NCI-H2107 treated with DMSO at 0.1 percent for 48 hours (cell line): ENCODE data around the gene XRRA1.
A peak's percentile ranks its signal among the peaks of the same experiment; 100 is the strongest.

Source experiments
- DNase-seq: peaks from one replicate; lab custom pipeline; 2025; ENCODE audit not compliant: unreplicated experiment; lab: John Stamatoyannopoulos, UW

Gene XRRA1

DNA sequence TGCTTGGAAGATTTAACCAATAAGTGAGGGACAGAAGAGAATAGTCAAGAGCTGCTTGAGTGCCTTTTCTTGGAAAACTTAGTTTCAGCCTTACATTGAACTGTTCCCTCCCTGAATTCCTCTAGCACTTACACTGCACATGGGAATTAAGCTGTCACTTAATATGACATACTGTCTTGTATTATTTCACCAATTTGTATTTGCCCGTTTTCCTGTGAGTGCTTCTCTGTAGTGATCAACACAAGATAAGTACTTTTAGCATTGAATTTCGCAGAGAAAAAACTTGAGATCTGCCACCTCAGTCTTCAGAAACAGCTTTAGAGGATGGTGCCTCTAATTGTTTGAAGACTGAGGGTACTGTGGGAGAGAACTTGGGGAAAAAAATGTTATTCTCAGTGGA lies 3.9 kb upstream of the XRRA1 start:
- DNase-seq, result no peak

DNA sequence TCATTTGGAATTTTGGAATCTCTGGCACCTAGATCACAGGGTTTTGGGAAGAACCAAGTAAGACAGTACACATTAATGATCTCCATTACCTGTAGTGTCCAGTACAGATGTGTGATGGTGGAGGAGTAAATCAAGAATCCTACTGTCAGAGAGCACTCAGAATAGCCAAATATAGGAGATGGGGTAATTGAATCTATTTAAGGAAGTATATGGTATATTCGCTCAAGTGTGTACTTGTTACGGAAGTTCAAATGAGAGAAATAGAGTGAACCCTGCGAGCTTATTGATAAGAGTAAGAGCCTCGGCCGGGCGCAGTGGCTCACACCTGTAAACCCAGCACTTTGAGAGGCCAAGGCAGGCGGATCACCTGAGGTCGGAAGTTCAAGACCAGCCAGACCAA lies 2.3 kb upstream of the XRRA1 start:
- DNase-seq, result no peak

GRCh38 chr11:74950374-74950969 lies 1.6 kb upstream of the XRRA1 start:
- no peak for DNase-seq

GRCh38 chr11:74949753-74950137 lies 854 bp upstream of the XRRA1 start:
- no peak for DNase-seq

- DNase-seq, result peak; percentile 12
These were observed 369 bp downstream of the XRRA1 start for GRCh38 chr11:74948546-74948897.

GRCh38 chr11:74942073-74942759 lies 6.7 kb downstream of the XRRA1 start:
- DNase-seq, result no peak

GRCh38 chr11:74941492-74941891 lies 7.4 kb downstream of the XRRA1 start:
- DNase-seq, result no peak

GRCh38 chr11:74937696-74938475 lies 11.0 kb downstream of the XRRA1 start:
- no peak for DNase-seq

- no peak for DNase-seq
These were observed 11.9 kb downstream of the XRRA1 start for GRCh38 chr11:74936976-74937375.

DNA sequence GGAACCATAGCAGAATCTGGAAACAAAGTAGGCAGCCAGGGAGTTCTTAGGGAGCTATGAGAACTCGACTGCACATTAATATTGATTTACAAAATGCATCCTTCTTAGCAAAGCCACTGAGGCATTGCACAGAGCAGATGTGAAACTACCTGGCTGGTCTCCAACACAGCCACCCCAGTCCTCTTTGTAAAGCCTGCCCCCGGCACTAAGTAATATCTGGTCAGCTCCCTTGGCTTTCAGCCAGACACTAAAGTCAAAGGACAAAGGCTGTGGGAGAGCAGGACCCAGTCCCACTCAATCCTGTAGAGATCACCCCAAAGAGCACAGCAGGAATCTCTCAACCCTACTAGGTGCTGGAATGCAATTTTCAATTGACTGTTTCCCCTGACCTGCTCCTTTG lies 12.8 kb downstream of the XRRA1 start:
- DNase-seq, result peak; percentile 55

GRCh38 chr11:74935285-74935684 lies 13.6 kb downstream of the XRRA1 start:
- no peak for DNase-seq

DNA sequence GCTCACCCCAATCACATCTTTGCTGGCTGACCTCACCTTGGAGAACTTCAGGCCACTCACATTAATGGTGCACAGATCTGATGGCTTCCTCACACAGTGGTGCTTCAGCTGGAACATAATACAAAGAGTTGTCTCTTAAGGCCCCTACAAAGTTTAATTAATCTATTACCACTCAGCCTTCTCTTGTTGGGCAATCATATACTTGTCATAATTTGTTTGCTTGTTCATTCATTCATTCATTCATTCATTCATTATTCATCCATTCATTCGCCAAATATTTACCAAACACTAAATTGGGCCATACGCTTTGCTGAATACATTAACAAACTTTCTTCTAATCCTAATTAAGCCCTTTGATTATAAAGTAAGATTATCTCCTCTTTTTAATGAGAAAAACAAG lies 15.1 kb downstream of the XRRA1 start:
- DNase-seq, result no peak

- no peak for DNase-seq
These were observed 16.1 kb downstream of the XRRA1 start for GRCh38 chr11:74932797-74933196.

DNA sequence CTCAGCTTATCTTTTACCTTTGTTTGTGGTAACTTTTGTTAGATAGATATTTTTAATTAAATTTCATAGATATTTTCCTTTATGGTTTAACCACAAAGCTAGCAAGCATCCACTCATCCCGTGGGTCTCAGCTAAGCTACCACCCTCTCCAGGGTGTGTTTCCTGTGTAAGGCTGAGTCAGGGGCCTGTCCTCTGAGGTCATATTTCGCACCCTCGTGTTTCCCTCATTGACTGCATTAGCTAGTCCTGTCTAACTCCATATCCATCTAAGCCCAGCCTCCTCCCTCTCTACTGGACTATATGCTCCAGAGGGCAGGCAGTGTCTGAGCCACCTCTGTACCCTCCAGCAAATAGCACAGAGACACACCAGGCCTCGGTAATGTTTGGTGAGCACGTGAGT lies 16.7 kb downstream of the XRRA1 start:
- no peak for DNase-seq

DNA sequence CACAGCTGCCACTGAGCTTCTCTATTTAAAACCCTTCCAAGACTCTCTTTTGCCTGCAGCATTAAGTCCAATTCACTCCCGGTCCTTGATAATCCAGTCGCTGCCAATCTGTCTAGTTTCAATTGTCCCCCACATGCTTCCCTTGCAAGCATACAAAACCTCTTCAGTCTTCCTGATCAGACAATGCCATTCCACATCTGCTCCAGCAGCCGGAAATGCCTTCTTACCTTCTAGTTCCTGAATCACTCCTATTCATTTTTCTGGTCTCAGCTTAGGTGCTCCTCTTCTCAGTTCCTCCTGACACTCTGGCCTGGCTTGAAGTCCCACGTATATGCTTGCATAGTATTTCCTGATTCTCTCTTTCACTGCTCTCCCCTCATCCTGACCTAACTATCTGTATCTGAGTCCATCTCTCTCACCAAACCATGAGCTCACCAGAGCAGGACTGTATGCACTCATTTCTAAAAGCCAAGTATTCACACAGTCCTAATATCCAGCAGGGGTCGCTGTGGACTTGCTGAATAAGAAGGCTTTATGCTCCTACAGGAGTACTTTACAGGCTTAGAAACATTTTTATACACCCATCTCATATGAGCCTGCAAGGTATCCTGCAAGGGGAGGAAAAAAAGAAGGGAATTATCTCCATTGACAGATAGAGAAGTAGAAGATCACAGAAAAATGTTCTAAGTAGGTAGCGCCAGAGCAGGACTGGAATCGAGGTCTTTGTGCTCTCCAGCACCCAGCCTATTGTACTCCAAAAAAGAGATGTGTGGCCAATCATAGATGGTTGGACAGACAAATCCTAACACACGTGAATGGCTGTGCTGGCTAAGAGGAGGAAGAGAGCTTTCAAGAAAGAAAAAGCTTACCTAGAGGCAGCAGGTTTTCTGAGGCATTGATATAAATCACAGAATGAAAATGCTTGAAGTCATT lies 19.2 kb downstream of the XRRA1 start:
- peak; percentile 67 for DNase-seq

DNA sequence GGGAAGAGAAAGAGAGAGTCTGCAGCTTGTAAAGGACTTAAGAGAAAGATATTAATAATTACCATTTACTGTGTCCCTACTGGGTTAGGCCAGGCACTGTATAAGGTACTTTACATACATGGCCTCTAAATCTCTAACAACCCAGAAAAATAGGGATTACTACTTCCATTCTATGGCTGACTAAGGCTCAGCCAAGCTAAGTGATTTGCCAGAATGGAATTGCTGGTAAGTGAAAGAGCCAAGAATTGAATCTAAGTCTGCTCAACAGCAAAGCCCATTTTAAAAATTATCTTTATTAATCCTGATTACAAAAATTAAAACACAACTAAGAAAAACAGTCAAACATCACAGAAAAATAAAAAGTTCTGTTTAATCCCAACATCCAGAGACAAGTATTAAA lies 21.4 kb downstream of the XRRA1 start:
- no peak for DNase-seq

GRCh38 chr11:74926304-74927030 lies 22.4 kb downstream of the XRRA1 start:
- DNase-seq, result no peak

- DNase-seq, result no peak
These were observed 23.6 kb downstream of the XRRA1 start for GRCh38 chr11:74925281-74925680.

GRCh38 chr11:74923125-74923524 lies 25.8 kb downstream of the XRRA1 start:
- no peak for DNase-seq

GRCh38 chr11:74909812-74910211 lies 39.1 kb downstream of the XRRA1 start:
- no peak for DNase-seq

DNA sequence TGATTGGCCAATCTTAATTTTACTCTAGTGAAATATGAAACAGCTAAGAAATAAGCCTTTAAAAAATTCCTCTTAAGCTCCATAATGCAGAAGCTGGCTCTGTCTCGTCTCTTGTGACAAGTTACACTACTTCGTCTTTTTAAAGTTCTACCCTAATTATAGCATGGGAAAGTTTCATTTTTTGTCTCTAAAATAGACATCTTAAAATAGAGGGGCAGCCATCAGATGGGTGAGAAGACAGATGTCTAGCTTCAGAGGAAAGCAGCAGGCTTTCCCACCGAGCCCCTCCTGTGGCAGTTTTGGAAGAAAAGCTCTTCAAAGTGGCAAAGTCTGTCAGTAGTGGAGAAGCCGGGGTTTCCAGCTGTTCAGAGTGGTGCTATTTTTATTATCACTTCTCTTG lies 39.5 kb downstream of the XRRA1 start:
- DNase-seq, result no peak
